22Rv1 (cell line): ENCODE data around the gene KAZALD1.

ENCODE experiments used
- ZFX ChIP-seq: fragments of 450-650 bp; IDR thresholded peaks from 2 replicates; pipeline ENCODE4 v1.6.1; 2017; ENCODE audit warnings: antibody characterized with exemption, borderline replicate concordance
- TF ChIP-seq, protein P1 (sequence below): fragments of 450-650 bp; IDR thresholded peaks from 2 replicates; pipeline ENCODE4 v1.5.1; 2017; ENCODE audit warnings: mild to moderate bottlenecking

DNA sequence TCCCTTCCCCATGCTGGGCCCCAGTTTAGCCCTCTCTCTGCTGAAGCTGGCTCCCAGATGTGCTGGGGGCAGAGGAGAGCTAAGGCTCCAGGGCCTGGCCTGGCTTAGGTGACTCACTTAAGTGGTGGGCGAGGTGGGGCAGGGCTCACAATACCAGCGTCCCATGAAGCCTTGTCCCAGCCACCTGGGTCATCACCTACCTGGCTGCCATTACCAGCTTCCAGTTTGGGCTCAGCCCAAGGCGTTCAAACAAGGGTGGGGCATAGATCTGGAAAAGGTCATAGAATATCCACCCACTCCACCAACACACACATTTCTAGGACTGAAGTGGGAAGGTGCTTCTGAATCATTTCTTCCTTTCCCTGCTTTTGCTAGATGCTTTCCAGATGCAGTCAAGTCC, 8.3 kb downstream of the KAZALD1 start:
- TF ChIP-seq, protein P1, sequence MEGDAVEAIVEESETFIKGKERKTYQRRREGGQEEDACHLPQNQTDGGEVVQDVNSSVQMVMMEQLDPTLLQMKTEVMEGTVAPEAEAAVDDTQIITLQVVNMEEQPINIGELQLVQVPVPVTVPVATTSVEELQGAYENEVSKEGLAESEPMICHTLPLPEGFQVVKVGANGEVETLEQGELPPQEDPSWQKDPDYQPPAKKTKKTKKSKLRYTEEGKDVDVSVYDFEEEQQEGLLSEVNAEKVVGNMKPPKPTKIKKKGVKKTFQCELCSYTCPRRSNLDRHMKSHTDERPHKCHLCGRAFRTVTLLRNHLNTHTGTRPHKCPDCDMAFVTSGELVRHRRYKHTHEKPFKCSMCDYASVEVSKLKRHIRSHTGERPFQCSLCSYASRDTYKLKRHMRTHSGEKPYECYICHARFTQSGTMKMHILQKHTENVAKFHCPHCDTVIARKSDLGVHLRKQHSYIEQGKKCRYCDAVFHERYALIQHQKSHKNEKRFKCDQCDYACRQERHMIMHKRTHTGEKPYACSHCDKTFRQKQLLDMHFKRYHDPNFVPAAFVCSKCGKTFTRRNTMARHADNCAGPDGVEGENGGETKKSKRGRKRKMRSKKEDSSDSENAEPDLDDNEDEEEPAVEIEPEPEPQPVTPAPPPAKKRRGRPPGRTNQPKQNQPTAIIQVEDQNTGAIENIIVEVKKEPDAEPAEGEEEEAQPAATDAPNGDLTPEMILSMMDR, result no peak
- TF ChIP-seq ZFX, result no peak
